ENCODE data around the gene OGDH.
A peak's percentile ranks its signal among the peaks of the same experiment; 100 is the strongest.
"Not testable (repeated sequence)": the region's sequence is repeated elsewhere in the genome, so short reads cannot be mapped to it uniquely, and the experiment has no call there.

Gene OGDH

GRCh38 chr7:44580945-44581878, 25.2 kb upstream of the OGDH start:
- DNase-seq, result peak; percentile 40

GRCh38 chr7:44581879-44582603, 24.4 kb upstream of the OGDH start, which contains the start of gene TMED4:
TSS of gene TMED4 (minus strand) at chr7:44582231. CDS start at chr7:44582206, 25 bp downstream.
- DNase-seq, result peak; percentile 100

GRCh38 chr7:44583146-44583865, 23.1 kb upstream of the OGDH start:
- DNase-seq, result no peak

- peak; percentile 58 for DNase-seq
Measured at GRCh38 chr7:44587843-44588711, 18.4 kb upstream of the OGDH start.

GRCh38 chr7:44590910-44591309, 15.5 kb upstream of the OGDH start:
- DNase-seq, result no peak

- DNase-seq, result no peak
Measured at GRCh38 chr7:44595934-44596635, 10.3 kb upstream of the OGDH start.

- DNase-seq, result not testable (repeated sequence)
Measured at GRCh38 chr7:44597181-44597580, 9.2 kb upstream of the OGDH start.

- DNase-seq, result no peak
Measured at GRCh38 chr7:44599222-44599621, 7.2 kb upstream of the OGDH start.

- no peak for DNase-seq
Measured at GRCh38 chr7:44602576-44602910, 3.9 kb upstream of the OGDH start.

GRCh38 chr7:44603193-44603592, 3.2 kb upstream of the OGDH start:
- no peak for DNase-seq

GRCh38 chr7:44604941-44605340, 1.5 kb upstream of the OGDH start:
- DNase-seq, result no peak

GRCh38 chr7:44607141-44608068, 978 bp downstream of the OGDH start:
- no peak for DNase-seq

GRCh38 chr7:44608916-44609648, 2.7 kb downstream of the OGDH start:
- no peak for DNase-seq

- no peak for DNase-seq
Measured at GRCh38 chr7:44609829-44610228, 3.4 kb downstream of the OGDH start.

GRCh38 chr7:44615149-44615611, 8.8 kb downstream of the OGDH start:
- no peak for DNase-seq

- no peak for DNase-seq
Measured at GRCh38 chr7:44615793-44616192, 9.4 kb downstream of the OGDH start.

GRCh38 chr7:44616545-44616944, 10.1 kb downstream of the OGDH start:
- DNase-seq, result no peak

- DNase-seq, result peak; percentile 56
Measured at GRCh38 chr7:44617225-44617890, 10.9 kb downstream of the OGDH start.

- DNase-seq, result no peak
Measured at GRCh38 chr7:44618045-44618444, 11.6 kb downstream of the OGDH start.
